ENCODE results near the gene CDH23. TPM values are rescaled to one million over a fixed set of nuclear protein-coding genes. Genes with fewer than 3 reads are reported as not detected.

CDH23 gene
- total and polyA plus RNA-seq, 2 of the 8 experiments (the other 6 are each of a cell fraction or from before 2014, with no cell fraction given), result 1.9 to 4.9 TPM

DNA sequence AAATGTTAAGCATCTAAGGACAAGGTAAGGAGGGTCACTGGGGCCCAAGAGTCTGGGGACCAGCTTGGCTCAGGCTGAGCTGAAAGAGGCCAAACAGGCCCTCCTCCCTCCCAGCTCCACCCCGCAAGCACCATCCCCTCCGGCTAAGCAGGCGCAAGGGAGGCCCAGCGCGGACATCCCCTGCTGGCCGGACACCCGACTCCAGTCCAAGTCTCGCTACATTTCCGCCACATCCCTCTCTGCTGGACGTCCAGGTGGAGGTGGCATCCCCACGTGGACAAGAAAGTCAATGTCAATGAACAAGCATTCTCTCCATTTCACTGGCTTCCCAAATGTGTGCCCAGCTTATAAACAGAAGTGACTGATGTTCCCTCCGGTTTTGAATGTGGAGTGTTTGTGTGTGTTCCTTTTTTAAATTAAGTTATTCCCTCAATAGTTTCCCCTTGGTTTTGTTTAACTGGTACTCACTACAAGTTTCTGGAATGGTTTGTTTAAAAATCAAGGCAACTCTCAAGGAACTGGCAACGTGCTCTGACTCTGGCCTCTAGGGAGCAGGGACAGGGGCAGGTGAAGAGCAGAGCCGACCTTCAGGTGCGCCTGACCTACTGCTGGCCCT lies 418.9 kb downstream of the CDH23 start (continued):
- TF ChIP-seq, protein P1, sequence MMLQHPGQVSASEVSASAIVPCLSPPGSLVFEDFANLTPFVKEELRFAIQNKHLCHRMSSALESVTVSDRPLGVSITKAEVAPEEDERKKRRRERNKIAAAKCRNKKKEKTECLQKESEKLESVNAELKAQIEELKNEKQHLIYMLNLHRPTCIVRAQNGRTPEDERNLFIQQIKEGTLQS (IDR thresholded peaks at IDR 0.05; ENCODE audit: insufficient read depth, low read depth, low read length), result no peak
- TF ChIP-seq TCF12 (IDR thresholded peaks at IDR 0.05; ENCODE audit: low read depth, low read length) (no peak), YY1 (IDR thresholded peaks at IDR 0.05; ENCODE audit: low read depth, low read length) (no peak)
